Esophagus squamous epithelium (tissue), 5 donors: ENCODE measurements around the gene OR5B3. TPM values are rescaled to one million over a fixed set of nuclear protein-coding genes. Genes with fewer than 3 reads are reported as not detected.

ENCODE experiments used
- DNase-seq: peaks from one replicate; lab custom pipeline; 2025; lab: John Stamatoyannopoulos, UW
- H3K27ac ChIP-seq, 4 donors: fragments of 200-600 bp; sonication (generic); one replicate each; pipeline ENCODE4 v1.5.1; 2016 to 2019; ENCODE audit warnings: mild to moderate bottlenecking in 1 of 4
- H3K27me3 ChIP-seq, 4 donors: fragments of 200-600 bp; sonication (generic); 1 replicate in 3 of 4; 2 replicates in 1 of 4; pipeline versions ENCODE4 v1.5.1 to v1.6.0; 2017 to 2021; ENCODE audit warnings: antibody characterized with exemption in 1 of 4
- H3K36me3 ChIP-seq, 3 donors: fragments of 200-600 bp; sonication (generic); one replicate each; pipeline ENCODE4 v1.5.1; 2016 to 2019
- H3K4me1 ChIP-seq, 3 donors: fragments of 200-600 bp; sonication (generic); one replicate each; pipeline ENCODE4 v1.5.1; 2017 to 2019
- H3K4me3 ChIP-seq, 4 donors: fragments of 200-600 bp; sonication (generic); 1 replicate in 3 of 4; 2 replicates in 1 of 4; pipeline ENCODE4 v1.5.1; 2016 to 2019; ENCODE audit warnings: mild to moderate bottlenecking in 2 of 4, moderate library complexity in 1 of 4
- H3K9me3 ChIP-seq, 3 donors: fragments of 200-600 bp; sonication (generic); one replicate each; pipeline ENCODE4 v1.5.1; 2016 to 2019
- POLR2A ChIP-seq, 4 donors: fragments of 450-650 bp; IDR thresholded peaks; one replicate each; pipeline ENCODE4 v1.6.1; 2017; ENCODE audit warnings: antibody characterized with exemption in 4 of 4, mild to moderate bottlenecking in 4 of 4, moderate library complexity in 3 of 4
- WGBS, 2 donors: methylation state at CpG; one replicate each; pipeline ENCODE4 v1.1.5; 2018; 5-methylcytosine and 5-hydroxymethylcytosine counted together
- intact Hi-C: fragments of 100-400 bp; cut with DNase I; formaldehyde crosslinking; loops from one replicate; pipeline ENCODE4 v1.15.0; 2022
- total RNA-seq, 4 donors: library from RNA; depleted of rRNA; stranded (reverse); fragments of >200 nt; gene quantifications; one replicate each; pipeline ENCODE4 v1.1.0, GENCODE V29; 2016
- TF ChIP-seq, protein P1 (sequence below), 6 experiments: fragments of 450-650 bp in 4 of 6; fragments of 200-600 bp in 2 of 6; sonication (generic) in 2 of 6; IDR thresholded peaks; one replicate each; pipeline ENCODE4 v1.5.1; 2016 to 2019; ENCODE audit warnings: antibody characterized with exemption in 6 of 6, mild to moderate bottlenecking in 4 of 6, moderate library complexity in 4 of 6
- donor health status: DM: yes; HTN: yes; CAD: no.

Gene OR5B3
- total RNA-seq, 4 donors from 2014 or later, result not detected

DNA sequence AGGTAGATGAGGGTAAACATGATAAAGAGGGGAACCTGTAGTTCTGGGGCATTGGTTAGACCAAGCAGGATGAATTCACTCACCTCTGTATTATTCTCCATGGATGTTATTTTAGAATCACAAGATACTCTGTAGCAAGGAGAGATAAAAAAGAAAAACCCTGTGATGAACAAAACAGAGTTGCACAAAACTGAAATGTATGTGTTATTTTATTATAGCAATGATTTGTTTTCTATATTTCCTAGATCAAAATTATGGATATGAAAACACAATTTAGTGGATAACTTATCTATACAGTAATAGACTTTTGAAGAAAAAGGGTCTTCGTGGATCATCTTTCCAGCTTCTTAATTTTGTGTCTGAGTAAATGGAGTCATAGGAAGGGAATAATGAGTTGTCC is 47.7 kb downstream of the OR5B3 start, which contains the start of gene OR5B17:
Gene OR5B17, minus strand, starts transcription at position 101 of the 400 bp plus-strand sequence. Its CDS starts 0 bp downstream, at position 101.
- no peak for DNase-seq
- Histone ChIP-seq H3K27ac (no peak within 1 kb of the TSS), H3K27me3 (no peaks in the 10 kb centered on the region), H3K36me3 (no peaks in the 10 kb centered on the region), H3K4me3 (no peak within 1 kb of the TSS), H3K4me1 (no peaks in the 10 kb centered on the region), H3K9me3 (no peaks in the 10 kb centered on the region)
- no peak for TF ChIP-seq POLR2A (IDR thresholded peaks at IDR 0.05)
- TF ChIP-seq, protein P1, sequence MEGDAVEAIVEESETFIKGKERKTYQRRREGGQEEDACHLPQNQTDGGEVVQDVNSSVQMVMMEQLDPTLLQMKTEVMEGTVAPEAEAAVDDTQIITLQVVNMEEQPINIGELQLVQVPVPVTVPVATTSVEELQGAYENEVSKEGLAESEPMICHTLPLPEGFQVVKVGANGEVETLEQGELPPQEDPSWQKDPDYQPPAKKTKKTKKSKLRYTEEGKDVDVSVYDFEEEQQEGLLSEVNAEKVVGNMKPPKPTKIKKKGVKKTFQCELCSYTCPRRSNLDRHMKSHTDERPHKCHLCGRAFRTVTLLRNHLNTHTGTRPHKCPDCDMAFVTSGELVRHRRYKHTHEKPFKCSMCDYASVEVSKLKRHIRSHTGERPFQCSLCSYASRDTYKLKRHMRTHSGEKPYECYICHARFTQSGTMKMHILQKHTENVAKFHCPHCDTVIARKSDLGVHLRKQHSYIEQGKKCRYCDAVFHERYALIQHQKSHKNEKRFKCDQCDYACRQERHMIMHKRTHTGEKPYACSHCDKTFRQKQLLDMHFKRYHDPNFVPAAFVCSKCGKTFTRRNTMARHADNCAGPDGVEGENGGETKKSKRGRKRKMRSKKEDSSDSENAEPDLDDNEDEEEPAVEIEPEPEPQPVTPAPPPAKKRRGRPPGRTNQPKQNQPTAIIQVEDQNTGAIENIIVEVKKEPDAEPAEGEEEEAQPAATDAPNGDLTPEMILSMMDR (IDR thresholded peaks at IDR 0.05), result no peak
- intact Hi-C loops, result no loop called here
- 41 to 56% methylated on average over 1 of the region's 1 CpG for WGBS, 2 donors

DNA sequence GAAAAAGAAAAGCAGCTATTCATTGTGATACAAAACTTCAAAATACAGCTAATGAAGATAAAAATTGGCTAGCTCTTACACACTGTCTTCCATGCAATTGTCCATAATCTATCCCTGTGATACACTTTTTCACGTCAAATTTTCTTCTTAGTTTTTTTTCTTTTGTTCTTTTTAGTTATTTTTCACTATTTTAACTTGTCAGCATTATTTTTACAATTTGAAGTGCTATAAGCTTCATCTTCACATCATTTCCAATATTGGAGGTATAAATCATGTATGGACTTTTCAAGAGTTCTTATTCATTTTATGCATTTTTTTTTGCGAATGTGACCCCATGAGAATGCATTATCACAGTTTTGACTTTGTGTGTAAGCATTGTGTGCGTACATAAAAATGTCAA is 51.9 kb downstream of the OR5B3 start:
- Histone ChIP-seq H3K4me1 (no peaks in the 10 kb centered on the region), H3K27ac (no peak overlapping the region), H3K36me3 (no peaks in the 10 kb centered on the region), H3K9me3 (no peaks in the 10 kb centered on the region), H3K4me3 (no peak overlapping the region), H3K27me3 (no peaks in the 10 kb centered on the region)
- intact Hi-C loops, result no loop called here
- no peak for TF ChIP-seq POLR2A (IDR thresholded peaks at IDR 0.05)
- TF ChIP-seq, protein P1 (IDR thresholded peaks at IDR 0.05), result no peak
- WGBS, 2 donors, result 74 to 80% methylated on average over 3 of the region's 3 CpGs
- no peak for DNase-seq

Other genes with a start within 250 kb of the OR5B3 start
- gene OR9Q2, start 217.8 kb downstream of the OR5B3 start, total RNA-seq, result under 1 TPM in 1 of 4 donors, not detected in 3; 0.19 TPM
- gene OR1S2, start 202.7 kb downstream of the OR5B3 start, total RNA-seq, result not detected
- gene OR1S1, start 194.2 kb downstream of the OR5B3 start, total RNA-seq, result not detected
- gene OR10Q1, start 178.0 kb downstream of the OR5B3 start, total RNA-seq, result not detected
- gene OR10W1, start 138.6 kb downstream of the OR5B3 start, total RNA-seq, result not detected
- not detected for gene OR5B17, start 47.8 kb downstream of the OR5B3 start, total RNA-seq
- not detected for gene OR5B2, start 21.2 kb upstream of the OR5B3 start, total RNA-seq
- gene OR5B12, start 35.4 kb upstream of the OR5B3 start, total RNA-seq, result not detected
- not detected for gene OR5B21, start 101.2 kb upstream of the OR5B3 start, total RNA-seq
- 10 to 100 TPM in 1 of 4 donors, 1 to 10 TPM in 3; 1.7 to 12.4 (median 4.4) TPM for gene LPXN, start 169.0 kb upstream of the OR5B3 start, total RNA-seq
- 10 to 100 TPM; 26.6 to 48.6 (median 40.5) TPM for gene ZFP91, start 172.2 kb upstream of the OR5B3 start, total RNA-seq
- gene CNTF, start 215.8 kb upstream of the OR5B3 start, total RNA-seq, result 1 to 10 TPM in 2 of 4 donors, under 1 TPM in 2; 0.53 to 3.2 (median 1.2) TPM